H54 (cell line): Measurements from ENCODE around the gene NSD2.
A peak's percentile ranks its signal among the peaks of the same experiment; 100 is the strongest.

Source experiments
- DNase-seq: peaks from one replicate; pipeline ENCODE4 v3.0.0; 2011; ENCODE audit warnings: low spot score, mixed read lengths; ENCODE audit not compliant: insufficient read length
- FAIRE-seq: peaks from 3 replicates; lab custom pipeline; 2011; peaks lifted over from hg19 to GRCh38; lab: Jason Lieb, UNC
- POLR2A ChIP-seq: IDR thresholded peaks from 2 replicates; pipeline ENCODE4 v1.6.1; 2011; ENCODE audit warnings: low read depth, mild to moderate bottlenecking, low read length

NSD2 gene

GRCh38 chr4:1851575-1852410 is 19.4 kb upstream of the NSD2 start:
- TF ChIP-seq POLR2A = no peak
- DNase-seq (no peak), FAIRE-seq (no peak)

- no peak for FAIRE-seq
- no peak for TF ChIP-seq POLR2A
- DNase-seq = no peak
Observed at GRCh38 chr4:1852904-1853623, 18.1 kb upstream of the NSD2 start.

- FAIRE-seq = no peak
- DNase-seq = no peak
- no peak for TF ChIP-seq POLR2A
Observed at GRCh38 chr4:1854752-1855151, 16.4 kb upstream of the NSD2 start.

GRCh38 chr4:1855333-1856070 is 15.7 kb upstream of the NSD2 start:
- TF ChIP-seq POLR2A = no peak; the same call in 1 of the 2 replicates
- DNase-seq (no peak), FAIRE-seq (no peak)

- peak; percentile 73 for TF ChIP-seq POLR2A
- FAIRE-seq (no peak), DNase-seq (peak; percentile 85)
Observed at GRCh38 chr4:1856071-1856942, 14.9 kb upstream of the NSD2 start, which contains the start of gene LETM1. Gene LETM1, minus strand, starts transcription at chr4:1856156. Its CDS starts 206 bp downstream, at chr4:1855950.

GRCh38 chr4:1856943-1857699 is 14.1 kb upstream of the NSD2 start:
- DNase-seq (no peak), FAIRE-seq (no peak)
- 0 out of 2 replicates have a peak, but pooled peaks have one; percentile 6 for TF ChIP-seq POLR2A

GRCh38 chr4:1857931-1858330 is 13.3 kb upstream of the NSD2 start:
- TF ChIP-seq POLR2A = no peak
- FAIRE-seq (no peak), DNase-seq (no peak)

GRCh38 chr4:1859389-1859753 is 11.8 kb upstream of the NSD2 start:
- no peak for TF ChIP-seq POLR2A
- DNase-seq = no peak
- no peak for FAIRE-seq

- DNase-seq = no peak
- no peak for FAIRE-seq
- TF ChIP-seq POLR2A = no peak
Observed at GRCh38 chr4:1862055-1862911, 8.9 kb upstream of the NSD2 start.

- FAIRE-seq (no peak), DNase-seq (no peak)
- no peak for TF ChIP-seq POLR2A
Observed at GRCh38 chr4:1862961-1863296, 8.3 kb upstream of the NSD2 start.

- TF ChIP-seq POLR2A = no peak
- FAIRE-seq = no peak
- no peak for DNase-seq
Observed at GRCh38 chr4:1863297-1864033, 7.7 kb upstream of the NSD2 start.
